ENCODE measurements around the gene RING1. TPM values are rescaled to one million over a fixed set of nuclear protein-coding genes. Genes with fewer than 3 reads are reported as not detected.
"Not testable (repeated sequence)": the region's sequence is repeated elsewhere in the genome, so short reads cannot be mapped to it uniquely, and the experiment has no call there.

RING1 gene
- total RNA-seq, 1 donor from 2014 or later, result 15.2 TPM

DNA sequence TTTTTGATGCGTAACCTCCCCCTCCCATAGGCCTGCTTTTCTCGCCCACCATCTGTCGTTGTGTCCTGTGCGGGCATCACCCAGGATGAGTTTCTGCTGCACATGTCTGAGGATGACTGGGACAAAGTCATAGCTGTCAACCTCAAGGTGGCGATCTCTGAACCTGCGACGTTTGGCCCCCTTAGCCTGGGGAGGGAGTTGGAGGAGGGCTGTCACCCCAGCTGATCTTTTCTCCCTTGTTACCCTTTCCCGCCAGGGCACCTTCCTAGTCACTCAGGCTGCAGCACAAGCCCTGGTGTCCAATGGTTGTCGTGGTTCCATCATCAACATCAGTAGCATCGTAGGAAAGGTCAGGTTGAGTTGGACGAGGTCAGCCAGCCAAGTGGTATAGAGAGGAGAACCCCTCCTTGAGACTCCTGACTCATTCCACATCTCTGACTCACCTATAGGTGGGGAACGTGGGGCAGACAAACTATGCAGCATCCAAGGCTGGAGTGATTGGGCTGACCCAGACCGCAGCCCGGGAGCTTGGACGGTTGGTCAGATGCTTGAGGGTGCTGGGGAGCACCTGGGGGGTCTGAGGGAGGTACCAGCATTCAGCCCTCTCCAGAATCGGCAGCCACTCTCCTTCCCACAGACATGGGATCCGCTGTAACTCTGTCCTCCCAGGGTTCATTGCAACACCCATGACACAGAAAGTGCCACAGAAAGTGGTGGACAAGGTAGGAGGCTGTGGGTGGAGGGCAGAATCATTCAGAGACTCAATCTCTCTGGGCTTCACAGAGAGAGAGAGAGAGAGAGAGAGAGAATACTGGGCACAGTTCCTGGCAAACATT, 2.9 kb upstream of the RING1 start:
- no peak for DNase-seq (ENCODE audit: extremely low read depth, low read depth, low spot score)

- DNase-seq (ENCODE audit: extremely low read depth, low read depth, low spot score), result no peak
These were observed 2.1 kb upstream of the RING1 start for GRCh38 chr6:33206027-33206863.

DNA sequence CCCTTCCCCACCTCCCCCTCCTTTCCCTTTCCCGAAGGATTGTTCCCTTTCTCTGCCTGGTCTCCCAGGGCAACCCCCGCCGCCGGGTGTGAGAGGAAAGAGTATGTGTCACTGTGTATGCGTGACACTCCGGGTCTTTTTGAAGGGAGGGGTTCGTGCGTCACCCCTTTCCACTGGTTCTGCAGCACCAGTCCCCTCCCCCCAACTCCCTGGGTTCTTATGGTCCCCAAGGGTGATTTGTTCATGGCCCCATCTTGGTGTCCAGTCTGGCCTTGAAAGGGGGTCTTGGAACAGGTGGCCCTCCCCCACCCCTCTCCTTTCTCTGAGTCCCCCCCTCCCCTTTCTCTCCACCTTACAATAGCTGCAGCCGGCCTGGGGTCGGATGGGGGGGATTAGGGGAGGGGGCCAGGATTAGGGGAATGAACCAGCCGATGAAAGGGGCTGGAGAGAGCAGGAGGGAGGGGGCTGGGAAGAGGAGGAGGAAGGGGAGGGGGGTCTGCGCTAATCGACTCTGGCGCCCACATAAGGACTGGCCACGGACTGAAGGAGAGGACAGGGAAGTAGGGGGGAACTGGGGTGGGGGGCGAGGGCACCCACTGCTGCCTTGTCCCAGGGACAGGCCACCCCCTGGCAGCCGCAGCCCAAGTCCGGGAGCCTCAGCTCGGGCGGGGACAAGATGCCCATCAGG, 1.3 kb upstream of the RING1 start:
- DNase-seq (ENCODE audit: extremely low read depth, low read depth, low spot score), result no peak

DNA sequence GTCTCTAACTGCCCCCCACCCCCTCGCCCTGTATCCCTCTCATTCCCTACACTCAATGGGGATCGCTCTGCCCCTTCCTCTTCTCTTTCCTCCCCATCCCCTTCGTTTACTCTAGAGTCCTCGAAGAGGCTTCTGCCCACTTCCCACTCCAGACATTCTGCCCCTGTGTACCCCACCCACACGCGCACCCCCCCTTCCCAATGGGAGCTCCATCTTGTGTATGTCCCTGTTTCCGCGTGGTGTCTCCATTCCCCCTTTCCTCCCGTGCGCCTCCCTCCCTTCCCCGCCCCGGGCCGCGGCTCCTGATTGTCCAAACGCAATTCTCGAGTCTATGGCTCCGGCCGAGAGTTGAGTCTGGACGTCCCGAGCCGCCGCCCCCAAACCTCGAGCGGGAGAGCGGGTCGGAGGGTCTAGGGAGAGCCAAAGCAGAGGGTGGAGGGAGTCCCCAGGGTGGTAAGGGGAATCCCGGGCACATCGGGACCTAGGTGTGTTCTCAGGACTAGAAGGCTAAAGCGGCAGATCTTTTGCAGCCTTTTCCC, 679 bp upstream of the RING1 start:
- DNase-seq (ENCODE audit: extremely low read depth, low read depth, low spot score), result no peak

- DNase-seq (ENCODE audit: extremely low read depth, low read depth, low spot score), result no peak
These were observed 1.6 kb downstream of the RING1 start for GRCh38 chr6:33209856-33210255.

- DNase-seq (ENCODE audit: extremely low read depth, low read depth, low spot score), result no peak
These were observed 2.8 kb downstream of the RING1 start for GRCh38 chr6:33211136-33211535.

- no peak for DNase-seq (ENCODE audit: extremely low read depth, low read depth, low spot score)
These were observed 3.5 kb downstream of the RING1 start for GRCh38 chr6:33211666-33212422.

DNA sequence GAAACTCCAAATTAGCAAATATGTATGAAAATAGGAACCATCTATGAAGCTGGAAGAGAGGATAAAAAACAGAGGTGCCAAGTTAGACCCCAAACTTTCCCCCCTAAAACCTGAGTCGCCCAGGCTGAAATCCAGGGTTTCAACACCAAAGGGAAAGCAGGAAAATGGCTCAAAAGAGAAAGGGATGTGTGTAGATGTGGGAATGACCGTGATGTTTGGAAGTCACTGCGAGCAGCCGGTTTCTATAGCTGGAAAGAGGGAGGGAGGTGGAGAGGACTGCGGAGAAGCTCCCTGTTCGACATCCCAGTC, 4.5 kb downstream of the RING1 start:
- no peak for DNase-seq (ENCODE audit: extremely low read depth, low read depth, low spot score)

DNA sequence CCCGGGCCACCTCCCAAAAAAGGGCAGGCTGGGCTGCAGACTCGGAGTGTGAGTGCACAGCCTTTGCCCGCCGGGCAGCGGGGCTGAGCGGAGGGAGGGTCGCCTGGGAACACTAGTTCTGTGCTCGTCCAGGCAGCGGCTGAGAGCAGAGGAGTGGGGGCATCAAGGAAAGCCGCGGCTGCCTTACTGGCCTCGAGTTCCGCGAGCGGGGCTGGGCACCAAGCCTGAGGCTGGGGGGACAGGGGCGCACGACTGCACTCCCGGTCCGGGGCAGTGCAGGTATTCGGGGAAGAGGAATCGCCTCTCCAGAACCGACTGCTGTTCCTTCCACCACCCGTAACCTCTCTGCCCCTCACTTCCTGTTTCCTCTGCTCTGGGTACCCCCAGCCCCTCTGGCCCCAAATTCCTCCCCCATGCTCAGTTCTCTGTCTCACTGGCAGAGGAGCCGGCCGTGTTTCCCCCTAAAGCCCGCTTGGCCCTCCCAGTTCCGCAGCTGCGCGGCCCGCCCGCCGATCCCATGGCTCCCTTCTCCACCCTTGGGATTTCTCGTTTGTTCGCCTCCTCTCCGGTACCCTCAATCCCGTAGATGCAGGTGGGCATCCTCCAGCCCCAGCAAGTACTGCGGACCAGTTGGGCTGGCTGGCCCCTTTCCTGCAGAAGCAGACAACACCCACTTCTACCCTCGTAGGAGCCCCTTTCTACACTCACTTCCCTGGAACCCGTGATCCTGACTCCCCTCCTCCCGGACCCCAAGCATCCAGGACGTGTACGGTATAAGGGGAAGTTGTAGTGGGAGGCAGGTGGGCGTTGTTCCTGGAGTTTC, 5.1 kb downstream of the RING1 start:
- DNase-seq (ENCODE audit: extremely low read depth, low read depth, low spot score), result no peak

DNA sequence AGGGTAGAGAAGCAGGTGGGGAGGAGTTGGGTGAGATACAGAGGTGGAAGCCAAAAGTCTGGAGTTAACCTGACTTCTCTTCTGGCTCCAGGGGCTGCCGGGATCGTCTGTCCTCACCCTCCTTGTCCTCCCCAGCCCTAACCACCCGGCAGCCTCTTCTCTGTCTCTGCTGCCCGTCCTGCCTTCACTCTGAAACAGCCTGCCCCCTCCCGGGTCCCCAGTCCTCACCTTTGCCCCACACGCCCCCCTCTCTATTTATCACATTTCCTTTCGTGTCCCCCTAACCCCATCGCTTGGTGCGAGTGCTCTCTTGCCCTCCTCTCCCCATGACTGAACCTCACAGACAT, 5.7 kb downstream of the RING1 start:
- DNase-seq (ENCODE audit: extremely low read depth, low read depth, low spot score), result no peak

DNA sequence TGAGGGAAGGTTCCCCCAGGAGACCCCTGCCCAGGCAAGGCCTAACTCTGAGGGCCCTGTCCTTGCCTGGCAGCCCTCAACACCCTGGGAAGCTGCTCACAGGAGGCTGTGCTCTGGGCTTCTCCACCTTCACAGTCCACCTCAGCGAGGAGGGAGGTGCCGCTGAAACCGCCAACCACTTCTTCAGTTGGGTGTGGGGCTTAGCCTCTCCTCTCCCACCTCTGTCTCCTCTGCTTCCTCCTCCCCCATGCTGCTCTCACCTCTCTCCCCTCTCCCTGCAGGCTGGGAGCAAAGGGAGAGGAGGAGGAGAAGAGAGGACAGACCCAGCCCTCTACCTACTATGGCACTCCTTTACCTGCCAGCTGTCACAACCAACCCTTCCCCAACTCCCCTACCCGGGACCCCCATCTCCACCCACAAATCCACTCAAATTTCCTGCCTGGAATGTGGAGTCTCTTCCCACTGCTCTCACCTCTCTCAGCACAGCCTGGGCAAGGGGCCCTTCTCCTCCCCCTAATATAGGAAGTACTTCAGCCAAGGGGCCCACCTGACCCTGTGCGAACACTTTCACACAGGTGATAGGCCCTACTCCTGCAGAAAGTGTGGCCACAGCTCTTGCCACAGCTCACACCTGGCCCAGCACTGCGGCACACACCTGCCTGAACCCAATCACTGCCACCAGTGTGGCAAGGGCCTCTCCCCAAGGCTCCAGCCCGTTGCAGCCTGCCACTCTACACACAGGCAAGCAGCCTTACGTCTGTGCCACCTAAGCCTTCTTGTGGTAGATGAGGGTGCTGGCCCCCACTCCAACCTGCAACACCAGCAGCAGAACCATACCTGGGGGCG, 7.2 kb downstream of the RING1 start:
- no peak for DNase-seq (ENCODE audit: extremely low read depth, low read depth, low spot score)

DNA sequence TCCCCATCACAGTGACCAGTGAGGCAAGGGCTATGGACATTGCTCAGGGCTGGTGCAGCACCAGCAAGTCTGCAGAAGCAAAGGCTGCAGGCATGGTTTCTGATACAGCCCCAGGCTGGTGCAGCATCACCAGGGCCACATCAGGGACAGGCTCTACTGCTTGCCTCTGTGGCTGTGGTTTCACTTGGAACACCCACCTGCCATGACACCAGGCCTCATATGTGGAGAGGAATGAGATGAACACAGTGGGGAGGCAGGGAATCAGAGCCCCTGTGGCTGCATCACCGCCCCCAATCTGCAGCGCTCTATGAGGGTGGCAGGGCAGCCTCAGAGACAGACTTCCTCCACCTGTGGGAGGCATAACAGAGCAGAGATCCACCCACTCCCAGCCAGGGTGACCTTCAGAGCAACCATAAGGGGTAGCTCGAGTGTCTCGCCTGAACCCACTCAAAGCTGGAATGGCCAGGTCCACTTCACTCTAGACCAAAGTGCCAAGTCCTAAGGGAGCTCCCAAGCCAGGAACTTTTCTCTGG, 7.9 kb downstream of the RING1 start:
- no peak for DNase-seq (ENCODE audit: extremely low read depth, low read depth, low spot score)

DNA sequence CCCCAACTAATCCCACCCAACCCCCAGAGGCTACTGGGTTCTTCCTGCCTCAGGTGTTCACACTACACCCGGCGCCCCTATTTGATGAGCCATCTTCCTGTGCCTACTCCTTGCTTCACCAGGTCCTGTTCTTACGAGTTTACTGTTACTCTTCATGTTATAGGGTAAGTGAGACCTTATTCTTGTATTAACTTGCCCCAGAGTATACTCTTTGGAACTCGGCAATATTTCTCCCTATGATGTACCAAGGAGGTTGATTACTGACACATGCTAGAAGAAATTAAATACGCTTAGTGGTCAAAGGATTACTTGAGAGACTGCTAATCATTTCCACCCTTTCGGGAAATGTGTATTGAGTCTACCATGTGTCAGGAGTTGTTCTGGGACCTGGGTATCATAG, 8.9 kb downstream of the RING1 start:
- no peak for DNase-seq (ENCODE audit: extremely low read depth, low read depth, low spot score)

- no peak for DNase-seq (ENCODE audit: extremely low read depth, low read depth, low spot score)
These were observed 9.4 kb downstream of the RING1 start for GRCh38 chr6:33217681-33218080.

- DNase-seq (ENCODE audit: extremely low read depth, low read depth, low spot score), result not testable (repeated sequence)
These were observed 18.3 kb downstream of the RING1 start for GRCh38 chr6:33226503-33227120.

DNA sequence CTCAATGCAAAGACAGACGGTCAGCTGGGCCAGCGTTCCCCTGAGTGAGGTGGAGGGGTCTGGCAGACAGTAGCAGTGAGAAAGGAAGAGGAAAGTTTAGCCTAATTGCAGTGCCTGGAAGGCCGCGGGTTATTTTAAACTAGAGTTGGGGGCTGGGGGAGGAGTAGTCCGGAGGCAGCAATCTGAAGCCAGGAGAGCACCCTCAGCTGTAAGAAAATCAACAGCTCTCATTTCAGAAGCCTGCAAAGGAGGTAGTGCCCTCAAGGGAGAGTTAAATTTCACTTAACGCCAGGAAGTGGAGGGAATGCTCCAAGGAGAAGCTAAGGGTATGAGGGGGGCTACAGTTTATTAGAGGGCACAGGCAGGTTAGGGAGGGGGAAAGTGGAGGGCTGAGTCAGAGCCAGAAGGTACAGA, 26.9 kb downstream of the RING1 start:
- no peak for DNase-seq (ENCODE audit: extremely low read depth, low read depth, low spot score)

DNA sequence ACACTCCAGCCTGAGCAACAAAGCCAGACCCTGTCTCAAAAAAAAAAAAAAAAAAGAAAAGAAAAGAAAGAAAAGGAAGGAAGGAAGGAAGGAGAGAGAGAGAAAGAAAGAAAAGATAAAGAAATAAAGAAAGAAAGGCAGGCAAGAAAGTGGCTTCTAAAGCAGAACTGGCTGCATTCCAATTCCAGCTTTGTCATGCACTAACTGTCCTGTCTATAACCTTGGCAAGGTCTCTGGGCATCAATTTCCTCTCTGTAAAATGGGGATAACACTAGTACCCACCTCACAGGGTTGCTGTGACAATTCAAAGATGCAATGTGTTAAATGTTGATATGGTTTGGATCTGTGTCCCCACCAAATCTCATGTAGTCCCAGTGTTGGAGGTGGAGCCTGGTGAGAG, 28.0 kb downstream of the RING1 start:
- DNase-seq (ENCODE audit: extremely low read depth, low read depth, low spot score), result no peak

DNA sequence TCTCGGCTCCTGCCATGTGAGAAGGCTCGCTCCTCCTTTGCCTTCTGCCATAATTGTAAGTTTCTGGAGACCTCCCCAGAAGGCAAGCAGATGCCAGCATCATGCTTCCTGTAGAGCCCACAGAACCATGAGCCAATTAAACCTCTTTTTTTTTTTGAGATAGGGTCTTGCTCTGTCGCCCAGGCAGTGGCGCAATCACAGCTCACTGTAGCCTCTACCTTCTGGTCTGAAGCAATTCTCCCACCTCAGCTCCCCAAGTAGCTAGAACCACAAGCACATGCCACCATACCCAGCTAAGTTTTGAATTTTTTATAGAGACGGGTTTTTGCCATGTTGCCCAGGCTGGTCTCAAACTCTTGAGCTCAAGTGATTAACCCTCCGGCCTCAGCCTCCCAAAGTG, 28.6 kb downstream of the RING1 start:
- DNase-seq (ENCODE audit: extremely low read depth, low read depth, low spot score), result no peak
